MM.1S (cell line): Measurements from ENCODE around the gene RNF227.
"Not testable (repeated sequence)": the region's sequence is repeated elsewhere in the genome, so short reads cannot be mapped to it uniquely, and the experiment has no call there.

Experiments
- DNase-seq: peaks from one replicate; pipeline ENCODE4 v3.0.0-alpha.2; 2015
- H2AFZ ChIP-seq: fragments of 300-600 bp; sonication (generic); 2 replicates; pipeline ENCODE4 v1.6.0; 2016; ENCODE audit warnings: antibody characterized with exemption, low read length
- H3F3A ChIP-seq: fragments of 300-600 bp; sonication (generic); 2 replicates; pipeline ENCODE4 v1.6.1; 2016; ENCODE audit warnings: mild to moderate bottlenecking, antibody characterized with exemption, low read length, moderate library complexity, mixed read lengths; ENCODE audit not compliant: insufficient read depth
- H3K27ac ChIP-seq: fragments of 300-600 bp; sonication (generic); 2 replicates; pipeline ENCODE4 v1.5.1; 2016; ENCODE audit warnings: mild to moderate bottlenecking, low read length
- H3K27me3 ChIP-seq: fragments of 300-600 bp; sonication (generic); replicated peaks from 2 replicates; pipeline ENCODE4 v1.6.0; 2016; ENCODE audit warnings: low read length; ENCODE audit not compliant: insufficient read depth
- H3K36me3 ChIP-seq: fragments of 300-600 bp; sonication (generic); replicated peaks from 2 replicates; pipeline ENCODE4 v1.6.1; 2016; ENCODE audit warnings: mild to moderate bottlenecking, low read length, mixed read lengths; ENCODE audit not compliant: insufficient read depth
- H3K4me1 ChIP-seq: fragments of 300-600 bp; sonication (generic); 2 replicates; pipeline ENCODE4 v1.6.1; 2016; ENCODE audit warnings: low read length, mixed read lengths
- H3K4me2 ChIP-seq: fragments of 300-600 bp; sonication (generic); 2 replicates; pipeline ENCODE4 v1.6.0; 2016; ENCODE audit warnings: low read depth, low read length
- H3K4me3 ChIP-seq: fragments of 300-600 bp; sonication (generic); 2 replicates; pipeline ENCODE4 v1.5.1; 2016; ENCODE audit warnings: low read length, mixed read lengths
- H3K79me2 ChIP-seq: fragments of 300-600 bp; sonication (generic); 2 replicates; pipeline ENCODE4 v1.6.1; 2016; ENCODE audit warnings: mixed run types, low read length, mixed read lengths
- H3K9ac ChIP-seq: fragments of 300-600 bp; sonication (generic); 2 replicates; pipeline ENCODE4 v1.6.1; 2016; ENCODE audit warnings: low read length, mixed read lengths
- H3K9me2 ChIP-seq: fragments of 300-600 bp; sonication (generic); replicated peaks from 2 replicates; pipeline ENCODE4 v1.6.1; 2016; ENCODE audit warnings: mild to moderate bottlenecking, low read length, mixed read lengths; ENCODE audit not compliant: insufficient read depth
- H3K9me3 ChIP-seq: fragments of 300-600 bp; sonication (generic); replicated peaks from 2 replicates; pipeline ENCODE4 v1.6.1; 2016; ENCODE audit warnings: mild to moderate bottlenecking, low read length, mixed read lengths; ENCODE audit not compliant: insufficient read depth
- H4K20me1 ChIP-seq: fragments of 300-600 bp; sonication (generic); 2 replicates; pipeline ENCODE4 v1.6.1; 2016; ENCODE audit warnings: mild to moderate bottlenecking, low read length, moderate library complexity, mixed read lengths; ENCODE audit not compliant: insufficient read depth
- EZH2 ChIP-seq: fragments of 300-600 bp; sonication (generic); optimal IDR thresholded peaks from 2 replicates; pipeline ENCODE3; 2017; ENCODE audit warnings: low read depth, mild to moderate bottlenecking, antibody characterized with exemption, low read length, mixed read lengths
- EZH2phosphoT487 ChIP-seq: fragments of 300-600 bp; sonication (generic); IDR thresholded peaks from 2 replicates; pipeline ENCODE4 v1.6.1; 2018; ENCODE audit warnings: antibody characterized with exemption, low read length
- TF ChIP-seq, protein P1 (sequence below): fragments of 300-600 bp; sonication (generic); IDR thresholded peaks from 2 replicates; pipeline ENCODE4 v1.5.1; 2016; ENCODE audit warnings: antibody characterized with exemption, low read length, mixed read lengths

RNF227 gene

DNA sequence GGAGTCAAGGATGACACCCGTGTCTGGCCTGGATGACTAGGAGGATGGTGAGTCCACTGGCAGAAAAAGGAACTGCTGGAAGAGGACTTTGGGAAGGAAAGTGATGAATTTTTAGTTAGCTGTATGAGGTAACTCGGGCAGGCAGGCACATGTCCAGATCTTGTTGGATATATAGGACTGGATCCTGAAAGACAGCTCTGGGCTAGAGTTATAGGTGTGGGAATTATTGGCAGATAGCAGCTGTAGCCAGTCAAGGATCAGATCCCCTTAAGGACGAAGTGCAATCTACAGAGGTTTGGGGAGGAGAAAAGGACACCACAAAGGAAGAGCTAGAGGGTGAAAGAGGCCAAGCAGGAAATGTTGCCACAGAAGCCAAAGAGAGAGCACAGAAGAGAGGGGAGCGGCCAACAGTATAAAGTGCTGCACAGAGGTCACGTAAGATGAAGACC lies 48.2 kb downstream of the RNF227 start:
- Histone ChIP-seq H2AFZ (no peak overlapping the region), H3K9me2 (no peaks in the 10 kb centered on the region), H3K27ac (no peak overlapping the region), H3F3A (no peaks in the 10 kb centered on the region), H3K4me3 (no peak overlapping the region), H3K9ac (no peak overlapping the region), H3K4me2 (no peak overlapping the region), H4K20me1 (no peaks in the 10 kb centered on the region), H3K36me3 (no peaks in the 10 kb centered on the region), H3K4me1 (no peaks in the 10 kb centered on the region), H3K27me3 (no peaks in the 10 kb centered on the region), H3K9me3 (no peaks in the 10 kb centered on the region), H3K79me2 (no peaks in the 10 kb centered on the region)
- no peak for DNase-seq
- TF ChIP-seq, protein P1, sequence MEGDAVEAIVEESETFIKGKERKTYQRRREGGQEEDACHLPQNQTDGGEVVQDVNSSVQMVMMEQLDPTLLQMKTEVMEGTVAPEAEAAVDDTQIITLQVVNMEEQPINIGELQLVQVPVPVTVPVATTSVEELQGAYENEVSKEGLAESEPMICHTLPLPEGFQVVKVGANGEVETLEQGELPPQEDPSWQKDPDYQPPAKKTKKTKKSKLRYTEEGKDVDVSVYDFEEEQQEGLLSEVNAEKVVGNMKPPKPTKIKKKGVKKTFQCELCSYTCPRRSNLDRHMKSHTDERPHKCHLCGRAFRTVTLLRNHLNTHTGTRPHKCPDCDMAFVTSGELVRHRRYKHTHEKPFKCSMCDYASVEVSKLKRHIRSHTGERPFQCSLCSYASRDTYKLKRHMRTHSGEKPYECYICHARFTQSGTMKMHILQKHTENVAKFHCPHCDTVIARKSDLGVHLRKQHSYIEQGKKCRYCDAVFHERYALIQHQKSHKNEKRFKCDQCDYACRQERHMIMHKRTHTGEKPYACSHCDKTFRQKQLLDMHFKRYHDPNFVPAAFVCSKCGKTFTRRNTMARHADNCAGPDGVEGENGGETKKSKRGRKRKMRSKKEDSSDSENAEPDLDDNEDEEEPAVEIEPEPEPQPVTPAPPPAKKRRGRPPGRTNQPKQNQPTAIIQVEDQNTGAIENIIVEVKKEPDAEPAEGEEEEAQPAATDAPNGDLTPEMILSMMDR = no peak
- TF ChIP-seq EZH2phosphoT487 (no peak), EZH2 (no peak)

GRCh38 chr17:7864995-7865650 lies 51.0 kb downstream of the RNF227 start:
- H3K4me1 ChIP-seq = no peaks in the 10 kb centered on the region
- no peaks in the 10 kb centered on the region for H4K20me1 ChIP-seq
- TF ChIP-seq, protein P1 = no peak
- no peak for TF ChIP-seq EZH2
- TF ChIP-seq EZH2phosphoT487 = no peak
- H2AFZ ChIP-seq = no peak overlapping the region
- H3K9me3 ChIP-seq = no peaks in the 10 kb centered on the region
- H3K4me2 ChIP-seq = no peak overlapping the region
- no peak for DNase-seq
- no peaks in the 10 kb centered on the region for H3K36me3 ChIP-seq
- H3K9ac ChIP-seq = no peak overlapping the region
- H3F3A ChIP-seq = no peaks in the 10 kb centered on the region
- H3K9me2 ChIP-seq = no peaks in the 10 kb centered on the region
- H3K79me2 ChIP-seq = no peaks in the 10 kb centered on the region
- H3K27me3 ChIP-seq = no peaks in the 10 kb centered on the region
- H3K27ac ChIP-seq = no peak overlapping the region
- no peak overlapping the region for H3K4me3 ChIP-seq

GRCh38 chr17:7864384-7864783 lies 51.7 kb downstream of the RNF227 start:
- not testable (repeated sequence) for H3K79me2 ChIP-seq, H3K36me3 ChIP-seq, H3K27me3 ChIP-seq, H2AFZ ChIP-seq, H3K4me3 ChIP-seq, H3K9me3 ChIP-seq, H3K4me1 ChIP-seq, H4K20me1 ChIP-seq, DNase-seq, H3K9me2 ChIP-seq, H3K27ac ChIP-seq, H3K4me2 ChIP-seq, H3F3A ChIP-seq, H3K9ac ChIP-seq
